ENCODE results near the gene NUPR1.
"Not testable (repeated sequence)": the region's sequence is repeated elsewhere in the genome, so short reads cannot be mapped to it uniquely, and the experiment has no call there.

NUPR1 gene

GRCh38 chr16:28569968-28570752, 31.4 kb upstream of the NUPR1 start:
- Histone ChIP-seq H3K27ac (no peak overlapping the region), H3K4me3 (no peak overlapping the region), H3K4me1 (peaks cover 0 to 13% (median 5%) of the 10 kb centered on the region in 4 donors), H3K36me3 (peaks cover 2 to 23% (median 5%) of the 10 kb centered on the region in 3 donors), H3K27me3 (no peaks in the 10 kb centered on the region), H3K9me3 (no peaks in the 10 kb centered on the region)
- DNase-seq = no peak
- TF ChIP-seq, protein P1, sequence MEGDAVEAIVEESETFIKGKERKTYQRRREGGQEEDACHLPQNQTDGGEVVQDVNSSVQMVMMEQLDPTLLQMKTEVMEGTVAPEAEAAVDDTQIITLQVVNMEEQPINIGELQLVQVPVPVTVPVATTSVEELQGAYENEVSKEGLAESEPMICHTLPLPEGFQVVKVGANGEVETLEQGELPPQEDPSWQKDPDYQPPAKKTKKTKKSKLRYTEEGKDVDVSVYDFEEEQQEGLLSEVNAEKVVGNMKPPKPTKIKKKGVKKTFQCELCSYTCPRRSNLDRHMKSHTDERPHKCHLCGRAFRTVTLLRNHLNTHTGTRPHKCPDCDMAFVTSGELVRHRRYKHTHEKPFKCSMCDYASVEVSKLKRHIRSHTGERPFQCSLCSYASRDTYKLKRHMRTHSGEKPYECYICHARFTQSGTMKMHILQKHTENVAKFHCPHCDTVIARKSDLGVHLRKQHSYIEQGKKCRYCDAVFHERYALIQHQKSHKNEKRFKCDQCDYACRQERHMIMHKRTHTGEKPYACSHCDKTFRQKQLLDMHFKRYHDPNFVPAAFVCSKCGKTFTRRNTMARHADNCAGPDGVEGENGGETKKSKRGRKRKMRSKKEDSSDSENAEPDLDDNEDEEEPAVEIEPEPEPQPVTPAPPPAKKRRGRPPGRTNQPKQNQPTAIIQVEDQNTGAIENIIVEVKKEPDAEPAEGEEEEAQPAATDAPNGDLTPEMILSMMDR (IDR thresholded peaks at IDR 0.05) = no peak
- intact Hi-C loops (cut with DNase I; ENCODE audit: low total_unique reads) = loop anchor here (5.0 kb wide), 1 partner anchor 37 kb away; no protein-coding TSS in a partner anchor

- H3K9me3 ChIP-seq = no peaks in the 10 kb centered on the region
- no peak overlapping the region for H3K27ac ChIP-seq
- peaks cover 0 to 13% (median 5%) of the 10 kb centered on the region in 4 donors for H3K4me1 ChIP-seq
- intact Hi-C loops (cut with DNase I; ENCODE audit: low total_unique reads) = no loop called here
- H3K4me3 ChIP-seq = no peak overlapping the region
- H3K36me3 ChIP-seq = peaks cover 5 to 26% (median 6%) of the 10 kb centered on the region in 3 donors
- H3K27me3 ChIP-seq = no peaks in the 10 kb centered on the region
- no peak for DNase-seq
- TF ChIP-seq, protein P1 (IDR thresholded peaks at IDR 0.05) = no peak
Measured at GRCh38 chr16:28569021-28569420, 30.2 kb upstream of the NUPR1 start.

DNA sequence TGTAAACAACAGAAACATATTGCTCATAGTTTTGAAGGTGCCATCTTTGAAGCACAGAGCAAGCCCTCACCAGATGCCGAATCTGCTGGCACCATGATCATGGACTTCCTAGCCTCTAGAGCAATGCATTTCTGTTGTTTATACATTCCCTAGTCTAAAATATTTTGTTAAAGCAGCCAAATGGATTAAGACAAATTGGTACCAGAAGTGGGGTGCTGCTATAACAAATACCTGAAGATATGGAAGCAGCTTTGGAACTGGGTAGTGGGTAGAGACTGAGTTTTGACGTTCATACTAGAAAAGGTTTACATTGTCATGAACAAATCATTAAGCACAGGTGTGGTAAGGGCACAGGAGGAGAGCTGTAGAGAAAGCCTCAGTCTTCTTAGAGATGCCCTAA, 28.5 kb upstream of the NUPR1 start:
- TF ChIP-seq, protein P1 (IDR thresholded peaks at IDR 0.05) = no peak
- intact Hi-C loops (cut with DNase I; ENCODE audit: low total_unique reads) = no loop called here

GRCh38 chr16:28566233-28566925, 27.6 kb upstream of the NUPR1 start:
- H3K4me1 ChIP-seq; H3K27ac ChIP-seq; H3K9me3 ChIP-seq; DNase-seq; H3K27me3 ChIP-seq; H3K4me3 ChIP-seq; intact Hi-C loops (cut with DNase I; ENCODE audit: low total_unique reads): not testable (repeated sequence)
- peaks cover 5 to 26% (median 6%) of the 10 kb centered on the region in 3 donors for H3K36me3 ChIP-seq

More for the DNA sequence above, 28.5 kb upstream of the NUPR1 start:
- Histone ChIP-seq H3K9me3 (no peaks in the 10 kb centered on the region), H3K27me3 (no peaks in the 10 kb centered on the region), H3K36me3 (peaks cover 5 to 26% (median 6%) of the 10 kb centered on the region in 3 donors), H3K4me1 (peaks cover 0 to 4% (median under 1%) of the 10 kb centered on the region in 4 donors), H3K4me3 (no peak overlapping the region), H3K27ac (no peak overlapping the region)
- no peak for DNase-seq

DNA sequence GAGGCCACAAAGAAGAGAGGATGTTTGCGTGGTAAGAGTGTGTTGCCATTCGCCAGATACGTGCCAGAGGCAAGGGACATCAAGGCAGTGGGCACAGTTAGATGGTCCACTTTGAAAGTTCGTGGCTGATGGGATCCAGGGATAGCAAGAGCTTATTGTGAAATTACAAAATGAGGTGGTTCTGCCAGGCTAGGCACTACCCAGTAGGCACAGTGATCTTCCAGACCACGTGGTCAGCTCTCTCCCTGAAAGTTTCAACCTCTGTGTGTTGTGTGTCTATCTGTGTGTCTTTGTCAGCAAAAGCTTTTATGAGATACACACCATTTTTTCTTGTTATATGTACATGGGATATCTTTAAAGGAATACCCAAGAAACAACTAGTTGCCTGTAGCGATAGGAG, 24.4 kb upstream of the NUPR1 start:
- no peak overlapping the region for H3K4me3 ChIP-seq

More for the DNA sequence above, 24.4 kb upstream of the NUPR1 start:
- Histone ChIP-seq H3K36me3 (peaks cover 16 to 40% (median 22%) of the 10 kb centered on the region in 3 donors), H3K27me3 (no peaks in the 10 kb centered on the region), H3K4me1 (no peaks in the 10 kb centered on the region), H3K27ac (no peak overlapping the region), H3K9me3 (no peaks in the 10 kb centered on the region)
- TF ChIP-seq, protein P1 (IDR thresholded peaks at IDR 0.05) = no peak
- intact Hi-C loops (cut with DNase I; ENCODE audit: low total_unique reads) = no loop called here
- DNase-seq = no peak

Measured in tibial artery (tissue), 4 donors.